A673 (cell line): ENCODE data around the gene UMODL1. TPM values are rescaled to one million over a fixed set of nuclear protein-coding genes. Genes with fewer than 3 reads are reported as not detected.

Experiments used
- BruUV-seq: library from RNA; stranded (reverse); fragments of 400-500 nt; replicated peaks from 2 replicates; lab custom pipeline; 2021; lab: Mats Ljungman, UMichigan
- CTCF ChIA-PET: fragments of 300-600 bp; sonication (Branson Sonifier 250); formaldehyde crosslinking; loops from one replicate; lab custom pipeline; 2022; ENCODE audit warnings: antibody characterized with exemption; lab: Charles Lee
- POLR2A ChIA-PET: fragments of 300-600 bp; sonication (Branson Sonifier 250); formaldehyde crosslinking; loops from one replicate; lab custom pipeline; 2022; ENCODE audit warnings: antibody characterized with exemption; ENCODE audit not compliant: low non-redundant PET; lab: Charles Lee
- DNase-seq: peaks from one replicate; pipeline ENCODE4 v3.0.0-alpha.2; 2015; ENCODE audit warnings: low spot score
- H3K27ac ChIP-seq: fragments of 200-600 bp; sonication (generic); 2 replicates; pipeline ENCODE4 v1.5.1; 2016; ENCODE audit warnings: mixed run types, low read depth, mild to moderate bottlenecking, mixed read lengths, antibody characterized with exemption, low read length; ENCODE audit not compliant: poor library complexity, severe bottlenecking
- H3K27me3 ChIP-seq: fragments of 200-600 bp; sonication (generic); replicated peaks from 2 replicates; pipeline ENCODE4 v1.6.1; 2017; ENCODE audit warnings: mixed run types, low read depth, mild to moderate bottlenecking, mixed read lengths, antibody characterized with exemption, low read length; ENCODE audit not compliant: insufficient read depth, poor library complexity
- H3K36me3 ChIP-seq: fragments of 200-600 bp; sonication (generic); 2 replicates; pipeline ENCODE4 v1.6.1; 2016; ENCODE audit warnings: mixed run types, mild to moderate bottlenecking, mixed read lengths, antibody characterized with exemption, low read length; ENCODE audit not compliant: insufficient read depth, poor library complexity, severe bottlenecking
- H3K4me1 ChIP-seq: fragments of 200-600 bp; sonication (generic); 2 replicates; pipeline ENCODE4 v1.6.1; 2017; ENCODE audit warnings: mixed run types, mild to moderate bottlenecking, mixed read lengths, antibody characterized with exemption, low read length; ENCODE audit not compliant: insufficient read depth, poor library complexity, severe bottlenecking
- H3K4me3 ChIP-seq: fragments of 200-600 bp; sonication (generic); 2 replicates; pipeline ENCODE4 v1.5.1; 2016; ENCODE audit warnings: low read depth, mixed run types, mild to moderate bottlenecking, mixed read lengths, low read length; ENCODE audit not compliant: poor library complexity, severe bottlenecking
- H3K9me3 ChIP-seq: fragments of 200-600 bp; sonication (generic); 2 replicates; pipeline ENCODE4 v1.6.1; 2016; ENCODE audit warnings: mixed run types, low read depth, mild to moderate bottlenecking, mixed read lengths, antibody characterized with exemption, low read length; ENCODE audit not compliant: poor library complexity, severe bottlenecking
- CTCF ChIP-seq: fragments of 300-800, 200-600 bp; sonication (generic); conservative IDR thresholded peaks from 2 replicates; pipeline ENCODE4 v1.5.1; 2017; ENCODE audit warnings: low read depth, mild to moderate bottlenecking, antibody characterized with exemption, low read length, moderate library complexity, mixed read lengths
- EZH2 ChIP-seq: fragments of 200-600 bp; sonication (generic); IDR thresholded peaks from 2 replicates; pipeline ENCODE4 v1.6.1; 2017; ENCODE audit warnings: borderline replicate concordance, low read depth, mild to moderate bottlenecking, mixed read lengths, antibody characterized with exemption, low read length; ENCODE audit not compliant: poor library complexity, severe bottlenecking
- intact Hi-C: fragments of 100-400 bp; cut with micrococcal nuclease; formaldehyde crosslinking; loops from one replicate; pipeline ENCODE4 v1.10.0; 2022; ENCODE audit not compliant: unreplicated experiment
- total RNA-seq: library from RNA; stranded (reverse); gene quantifications from 2 replicates; pipeline ENCODE4 v1.2.3, GENCODE V29; 2021

Gene UMODL1
- total RNA-seq, 1 experiment from 2014 or later: not detected

GRCh38 chr21:42049578-42050430, 21.3 kb upstream of the UMODL1 start:
- BruUV-seq: no TSS peak
- Histone ChIP-seq H3K4me3 (no peak overlapping the region), H3K27ac (no peak overlapping the region), H3K4me1 (no peaks in the 10 kb centered on the region), H3K27me3 (no peaks in the 10 kb centered on the region), H3K9me3 (no peaks in the 10 kb centered on the region), H3K36me3 (no peaks in the 10 kb centered on the region)
- POLR2A ChIA-PET: no interaction called here
- no peak for DNase-seq
- intact Hi-C loops: no loop called here
- TF ChIP-seq CTCF (no peak), EZH2 (no peak)
- CTCF ChIA-PET: no interaction called here

DNA sequence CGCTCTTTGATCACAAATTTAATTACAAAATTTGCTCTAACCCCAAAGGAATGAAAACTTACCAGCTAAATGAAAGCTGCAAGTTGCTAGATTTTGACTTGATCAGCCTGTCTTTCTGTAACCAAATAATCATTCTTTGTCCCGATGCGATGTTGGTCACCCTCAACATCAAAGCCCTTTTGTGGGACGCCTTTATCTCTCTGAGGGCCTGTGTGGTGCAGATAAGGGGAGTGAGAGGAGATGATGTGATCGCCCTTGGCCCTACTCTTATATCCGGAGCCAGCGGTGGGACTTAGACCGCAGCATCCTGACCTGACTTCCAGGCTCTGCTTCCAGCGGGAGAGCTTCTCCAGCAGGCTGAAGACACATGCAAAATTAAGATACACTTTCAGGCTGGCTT, 19.3 kb upstream of the UMODL1 start:
- no TSS peak for BruUV-seq
- Histone ChIP-seq H3K4me3 (no peak overlapping the region), H3K36me3 (no peaks in the 10 kb centered on the region), H3K4me1 (no peaks in the 10 kb centered on the region), H3K9me3 (no peaks in the 10 kb centered on the region), H3K27ac (no peak overlapping the region), H3K27me3 (no peaks in the 10 kb centered on the region)
- no peak for DNase-seq
- intact Hi-C loops: no loop called here
- POLR2A ChIA-PET: no interaction called here
- no peak for TF ChIP-seq EZH2
- no peak for TF ChIP-seq CTCF
- CTCF ChIA-PET: no interaction called here

DNA sequence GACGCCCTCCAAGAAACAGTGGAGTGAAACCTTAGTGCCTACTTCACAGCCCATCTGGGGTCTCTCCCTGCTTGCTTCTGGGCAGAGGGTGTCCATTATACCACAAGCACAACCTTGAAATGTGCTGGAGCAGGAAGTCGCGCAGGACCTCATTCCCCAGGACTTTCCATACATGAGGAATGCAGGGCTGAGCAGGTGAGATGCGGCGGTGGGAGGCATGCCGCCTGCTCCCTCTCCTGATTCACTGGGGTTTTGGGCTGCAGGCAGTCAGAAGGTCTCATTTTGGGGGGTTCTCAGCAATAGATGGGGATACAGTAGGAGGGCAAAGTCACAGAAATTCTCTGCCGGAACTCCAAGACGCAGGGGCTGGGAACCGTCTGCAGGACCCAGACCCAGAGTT, 15.7 kb upstream of the UMODL1 start:
- BruUV-seq: no TSS peak
- no peak for DNase-seq
- H3K27ac ChIP-seq: no peak overlapping the region
- CTCF ChIA-PET: no interaction called here
- no peak for TF ChIP-seq CTCF
- no peak for TF ChIP-seq EZH2
- no peaks in the 10 kb centered on the region for H3K4me1 ChIP-seq
- H3K4me3 ChIP-seq: no peak overlapping the region
- no peaks in the 10 kb centered on the region for H3K27me3 ChIP-seq
- H3K36me3 ChIP-seq: no peaks in the 10 kb centered on the region
- H3K9me3 ChIP-seq: no peaks in the 10 kb centered on the region
- POLR2A ChIA-PET: no interaction called here
- intact Hi-C loops: no loop called here
